Lower leg skin (tissue), 4 donors: ENCODE measurements around the gene IL12RB2. TPM values are rescaled to one million over a fixed set of nuclear protein-coding genes. Genes with fewer than 3 reads are reported as not detected.
"Not testable (repeated sequence)": the region's sequence is repeated elsewhere in the genome, so short reads cannot be mapped to it uniquely, and the experiment has no call there.

ENCODE experiments used
- DNase-seq, 2 donors: peaks; one replicate each; pipeline ENCODE4 v3.0.0-alpha.2; 2019; ENCODE audit warnings: low spot score in 2 of 2
- H3K4me3 ChIP-seq: fragments of 200-600 bp; sonication (generic); 2 replicates; pipeline ENCODE4 v1.5.1; 2017; ENCODE audit warnings: mild to moderate bottlenecking, low read depth; ENCODE audit not compliant: poor library complexity, severe bottlenecking
- CTCF ChIP-seq, 3 donors: fragments of 450-650 bp; IDR thresholded peaks; one replicate each; pipeline ENCODE4 v1.5.1; 2016; ENCODE audit warnings: antibody characterized with exemption in 3 of 3, mild to moderate bottlenecking in 3 of 3, moderate library complexity in 2 of 3
- POLR2A ChIP-seq, 2 donors: fragments of 450-650 bp; IDR thresholded peaks; one replicate each; pipeline ENCODE4 v1.6.1; 2016 to 2017; ENCODE audit warnings: antibody characterized with exemption in 2 of 2, mild to moderate bottlenecking in 1 of 2, moderate library complexity in 1 of 2
- WGBS, 2 donors: methylation state at CpG; one replicate each; pipeline ENCODE4 v1.1.5; 2018; 5-methylcytosine and 5-hydroxymethylcytosine counted together
- intact Hi-C: fragments of 100-400 bp; cut with DNase I; formaldehyde crosslinking; loops from one replicate; pipeline ENCODE4 v1.15.0; 2023; ENCODE audit warnings: low total_unique reads
- total RNA-seq, 4 donors: library from RNA; depleted of rRNA; stranded (reverse); fragments of >200 nt; gene quantifications; one replicate each; pipeline ENCODE4 v1.1.0, GENCODE V29; 2016

The IL12RB2 gene
- total RNA-seq, 4 donors from 2014 or later = 0.76 to 3.5 (median 2.2) TPM

DNA sequence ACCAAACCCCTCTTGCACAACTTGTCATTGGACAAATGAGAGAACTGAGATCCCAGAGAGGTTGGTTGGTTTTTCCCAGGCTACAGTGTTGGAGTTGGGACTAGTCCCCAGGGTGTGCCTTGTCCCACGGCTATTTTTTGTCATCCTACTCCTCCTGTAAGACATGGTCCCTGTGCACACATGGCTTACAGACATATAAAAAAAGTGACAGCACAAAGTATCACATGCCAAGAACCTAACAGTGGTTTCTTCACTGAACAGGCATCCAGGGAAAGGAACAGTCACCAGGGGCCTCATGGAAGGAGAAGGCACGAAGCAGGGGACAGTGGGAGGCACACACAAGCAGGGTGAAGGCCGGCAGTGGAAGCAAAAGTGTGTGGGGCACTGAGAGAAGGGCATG lies 86.1 kb downstream of the IL12RB2 start:
- no peak for TF ChIP-seq CTCF (IDR thresholded peaks at IDR 0.05)
- TF ChIP-seq POLR2A (IDR thresholded peaks at IDR 0.05) = no peak
- WGBS, 2 donors = 32 to 40% methylated on average over 3 of the region's 3 CpGs
- DNase-seq = no peak
- no peak overlapping the region for H3K4me3 ChIP-seq
- intact Hi-C loops = no loop called here

DNA sequence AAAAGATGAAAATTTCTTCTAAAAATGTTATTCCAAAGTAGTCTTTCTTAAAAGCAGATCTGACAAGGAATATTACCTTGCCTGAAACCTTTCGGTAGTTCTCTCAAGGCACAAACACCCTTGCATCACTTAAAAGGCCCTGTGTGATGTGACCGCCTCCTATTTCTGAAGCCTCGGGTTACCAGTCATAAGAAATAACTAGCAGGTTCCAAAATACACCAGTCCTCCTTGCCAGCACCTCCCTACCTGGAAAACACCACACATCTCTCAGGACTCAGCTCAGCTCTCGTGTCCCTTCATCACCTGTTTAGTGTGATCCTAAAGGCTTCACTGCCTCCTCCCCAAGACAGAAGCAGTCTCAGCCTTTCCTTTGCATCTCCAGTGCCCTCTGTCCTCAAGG lies 86.9 kb downstream of the IL12RB2 start:
- WGBS, 2 donors = 84 to 86% methylated on average over 4 of the region's 4 CpGs
- no peak overlapping the region for H3K4me3 ChIP-seq
- DNase-seq = no peak
- TF ChIP-seq CTCF (IDR thresholded peaks at IDR 0.05) = no peak
- TF ChIP-seq POLR2A (IDR thresholded peaks at IDR 0.05) = no peak
- intact Hi-C loops = no loop called here

GRCh38 chr1:67399199-67399993 lies 91.7 kb downstream of the IL12RB2 start:
- 83 to 88% methylated on average over 7 of the region's 7 CpGs for WGBS, 2 donors
- no peak for TF ChIP-seq POLR2A (IDR thresholded peaks at IDR 0.05)
- TF ChIP-seq CTCF (IDR thresholded peaks at IDR 0.05) = no peak
- H3K4me3 ChIP-seq = no peak overlapping the region
- intact Hi-C loops = no loop called here
- no peak for DNase-seq

- DNase-seq, H3K4me3 ChIP-seq, intact Hi-C loops: not testable (repeated sequence)
- 80 to 85% methylated on average over 12 of the region's 12 CpGs for WGBS, 2 donors
Measured at GRCh38 chr1:67400029-67400786, 92.5 kb downstream of the IL12RB2 start.

GRCh38 chr1:67401443-67401842 lies 93.8 kb downstream of the IL12RB2 start:
- TF ChIP-seq CTCF (IDR thresholded peaks at IDR 0.05) (no peak), POLR2A (IDR thresholded peaks at IDR 0.05) (no peak)
- no peak overlapping the region for H3K4me3 ChIP-seq
- 88 to 89% methylated on average over 6 of the region's 6 CpGs for WGBS, 2 donors
- intact Hi-C loops = no loop called here
- no peak for DNase-seq

DNA sequence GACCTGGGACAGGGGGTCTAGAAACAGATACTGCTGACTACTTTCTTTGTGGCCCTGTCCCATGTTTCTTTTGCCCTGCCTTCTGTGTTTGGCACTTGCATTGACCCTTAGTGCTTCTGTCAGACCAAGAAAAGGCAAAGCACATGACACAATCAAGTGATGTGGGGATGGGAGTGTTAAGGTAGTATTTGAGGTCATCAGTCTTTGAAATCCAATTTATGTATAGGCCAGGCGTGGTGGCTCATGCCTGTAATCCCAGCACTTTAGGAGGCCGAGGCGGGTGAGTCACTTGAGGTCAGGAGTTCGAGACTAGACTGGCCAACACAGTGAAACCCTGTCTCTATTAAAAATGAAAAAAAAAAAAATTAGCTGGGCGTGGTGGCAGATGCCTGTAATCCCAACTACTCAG lies 96.5 kb downstream of the IL12RB2 start:
- TF ChIP-seq CTCF (IDR thresholded peaks at IDR 0.05) = no peak
- no peak for TF ChIP-seq POLR2A (IDR thresholded peaks at IDR 0.05)
- DNase-seq = no peak
- WGBS, 2 donors = 72 to 80% methylated on average over 5 of the region's 5 CpGs
- no peak overlapping the region for H3K4me3 ChIP-seq
- intact Hi-C loops = no loop called here
